NOMO-1 (cell line): ENCODE results near the gene ABCF2.

ENCODE experiments used
- DNase-seq, 2 experiments: peaks; one replicate each; lab custom pipeline; 2025; ENCODE audit not compliant: unreplicated experiment in 2 of 2; lab: John Stamatoyannopoulos, UW

ABCF2 gene

GRCh38 chr7:151197932-151198331 is 29.1 kb downstream of the ABCF2 start:
- DNase-seq: no peak

GRCh38 chr7:151195616-151196450 is 31.2 kb downstream of the ABCF2 start:
- no peak for DNase-seq

GRCh38 chr7:151194188-151194587 is 32.8 kb downstream of the ABCF2 start:
- no peak for DNase-seq

- DNase-seq: no peak
Measured at GRCh38 chr7:151193203-151193978, 33.6 kb downstream of the ABCF2 start.

- no peak for DNase-seq
Measured at GRCh38 chr7:151192002-151192539, 34.9 kb downstream of the ABCF2 start.

GRCh38 chr7:151191544-151191943 is 35.5 kb downstream of the ABCF2 start:
- DNase-seq: no peak

- DNase-seq: no peak
Measured at GRCh38 chr7:151189038-151189437, 38.0 kb downstream of the ABCF2 start.

GRCh38 chr7:151188252-151188542 is 38.8 kb downstream of the ABCF2 start:
- no peak for DNase-seq

GRCh38 chr7:151187409-151188251 is 39.4 kb downstream of the ABCF2 start:
- DNase-seq: no peak

- no peak for DNase-seq
Measured at GRCh38 chr7:151186640-151187408, 40.2 kb downstream of the ABCF2 start, which contains the start of gene ASB10. TSS of gene ASB10 (minus strand) at chr7:151187250. CDS start at chr7:151187130, 120 bp downstream.

GRCh38 chr7:151185762-151186639 is 41.0 kb downstream of the ABCF2 start:
- DNase-seq: no peak

GRCh38 chr7:151181011-151181431 is 46.0 kb downstream of the ABCF2 start:
- DNase-seq: no peak

- DNase-seq: no peak
Measured at GRCh38 chr7:151179946-151180345, 47.1 kb downstream of the ABCF2 start.

GRCh38 chr7:151179287-151179860 is 47.6 kb downstream of the ABCF2 start:
- DNase-seq: no peak

- DNase-seq: no peak
Measured at GRCh38 chr7:151178831-151179230, 48.2 kb downstream of the ABCF2 start.

- no peak for DNase-seq
Measured at GRCh38 chr7:151178236-151178635, 48.8 kb downstream of the ABCF2 start.

- DNase-seq: no peak
Measured at GRCh38 chr7:151177310-151177709, 49.7 kb downstream of the ABCF2 start.

GRCh38 chr7:151176401-151176800 is 50.6 kb downstream of the ABCF2 start:
- DNase-seq: no peak

- DNase-seq: no peak
Measured at GRCh38 chr7:151175793-151176311, 51.2 kb downstream of the ABCF2 start.
